Measurements from ENCODE around the gene ARID3B. TPM values are rescaled to one million over a fixed set of nuclear protein-coding genes. Genes with fewer than 3 reads are reported as not detected.

ARID3B gene
- total and polyA plus RNA-seq, 2 of the 13 experiments (the other 11 are each of a cell fraction or from before 2014, with no cell fraction given) = 5.3 to 12.8 TPM

GRCh38 chr15:74598126-74598842, 57.3 kb downstream of the ARID3B start (continued):
- TF ChIP-seq NR2F2 (IDR thresholded peaks at IDR 0.05; ENCODE audit: borderline replicate concordance, low read depth) (0 out of 2 replicates have a peak, but pooled peaks have one; percentile 50), NFIB (CRISPR knock-in tag; IDR thresholded peaks at IDR 0.05; ENCODE audit: borderline replicate concordance) (no peak), SP5 (CRISPR knock-in tag; IDR thresholded peaks at IDR 0.05; ENCODE audit: borderline replicate concordance, low read depth) (peak; percentile 57), SKI (IDR thresholded peaks at IDR 0.05; ENCODE audit: partially characterized antibody) (no peak), ZNF792 (CRISPR knock-in tag; IDR thresholded peaks at IDR 0.05) (peak; percentile 89), PTBP1 (IDR thresholded peaks at IDR 0.05; ENCODE audit: low read depth, low read length, poor library complexity, severe bottlenecking) (no peak), ARID2 (CRISPR knock-in tag; IDR thresholded peaks at IDR 0.05; ENCODE audit: borderline replicate concordance) (no peak), ZSCAN22 (CRISPR knock-in tag; IDR thresholded peaks at IDR 0.05) (no peak), ZSCAN20 (CRISPR knock-in tag; IDR thresholded peaks at IDR 0.05; ENCODE audit: borderline replicate concordance) (no peak), ZNF605 (CRISPR knock-in tag; IDR thresholded peaks at IDR 0.05) (peak; percentile 86), FLYWCH1 (CRISPR knock-in tag; IDR thresholded peaks at IDR 0.05) (no peak), ZNF253 (CRISPR knock-in tag; IDR thresholded peaks at IDR 0.05; ENCODE audit: borderline replicate concordance) (no peak), SUZ12 (IDR thresholded peaks at IDR 0.05; ENCODE audit: low read depth, low read length) (no peak), HDAC1 (CRISPR knock-in tag; IDR thresholded peaks at IDR 0.05) (peak; percentile 52; the same call in 1 of the 2 replicates), RARG (CRISPR knock-in tag; IDR thresholded peaks at IDR 0.05; ENCODE audit: low read depth) (no peak), CHD4 (IDR thresholded peaks at IDR 0.05; ENCODE audit: borderline replicate concordance, low read length) (no peak), ZNF3 (CRISPR knock-in tag; IDR thresholded peaks at IDR 0.05) (no peak)
- TF ChIP-seq, protein P1, sequence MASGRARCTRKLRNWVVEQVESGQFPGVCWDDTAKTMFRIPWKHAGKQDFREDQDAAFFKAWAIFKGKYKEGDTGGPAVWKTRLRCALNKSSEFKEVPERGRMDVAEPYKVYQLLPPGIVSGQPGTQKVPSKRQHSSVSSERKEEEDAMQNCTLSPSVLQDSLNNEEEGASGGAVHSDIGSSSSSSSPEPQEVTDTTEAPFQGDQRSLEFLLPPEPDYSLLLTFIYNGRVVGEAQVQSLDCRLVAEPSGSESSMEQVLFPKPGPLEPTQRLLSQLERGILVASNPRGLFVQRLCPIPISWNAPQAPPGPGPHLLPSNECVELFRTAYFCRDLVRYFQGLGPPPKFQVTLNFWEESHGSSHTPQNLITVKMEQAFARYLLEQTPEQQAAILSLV (CRISPR knock-in tag; IDR thresholded peaks at IDR 0.05; ENCODE audit: borderline replicate concordance) = peak; percentile 86; the same call in 1 of the 2 replicates
- TF ChIP-seq, protein P2, sequence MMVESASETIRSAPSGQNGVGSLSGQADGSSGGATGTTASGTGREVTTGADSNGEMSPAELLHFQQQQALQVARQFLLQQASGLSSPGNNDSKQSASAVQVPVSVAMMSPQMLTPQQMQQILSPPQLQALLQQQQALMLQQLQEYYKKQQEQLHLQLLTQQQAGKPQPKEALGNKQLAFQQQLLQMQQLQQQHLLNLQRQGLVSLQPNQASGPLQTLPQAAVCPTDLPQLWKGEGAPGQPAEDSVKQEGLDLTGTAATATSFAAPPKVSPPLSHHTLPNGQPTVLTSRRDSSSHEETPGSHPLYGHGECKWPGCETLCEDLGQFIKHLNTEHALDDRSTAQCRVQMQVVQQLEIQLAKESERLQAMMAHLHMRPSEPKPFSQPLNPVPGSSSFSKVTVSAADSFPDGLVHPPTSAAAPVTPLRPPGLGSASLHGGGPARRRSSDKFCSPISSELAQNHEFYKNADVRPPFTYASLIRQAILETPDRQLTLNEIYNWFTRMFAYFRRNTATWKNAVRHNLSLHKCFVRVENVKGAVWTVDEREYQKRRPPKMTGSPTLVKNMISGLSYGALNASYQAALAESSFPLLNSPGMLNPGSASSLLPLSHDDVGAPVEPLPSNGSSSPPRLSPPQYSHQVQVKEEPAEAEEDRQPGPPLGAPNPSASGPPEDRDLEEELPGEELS (CRISPR knock-in tag; IDR thresholded peaks at IDR 0.05) = peak; percentile 36; the same call in 1 of the 2 replicates
- TF ChIP-seq, protein P3, sequence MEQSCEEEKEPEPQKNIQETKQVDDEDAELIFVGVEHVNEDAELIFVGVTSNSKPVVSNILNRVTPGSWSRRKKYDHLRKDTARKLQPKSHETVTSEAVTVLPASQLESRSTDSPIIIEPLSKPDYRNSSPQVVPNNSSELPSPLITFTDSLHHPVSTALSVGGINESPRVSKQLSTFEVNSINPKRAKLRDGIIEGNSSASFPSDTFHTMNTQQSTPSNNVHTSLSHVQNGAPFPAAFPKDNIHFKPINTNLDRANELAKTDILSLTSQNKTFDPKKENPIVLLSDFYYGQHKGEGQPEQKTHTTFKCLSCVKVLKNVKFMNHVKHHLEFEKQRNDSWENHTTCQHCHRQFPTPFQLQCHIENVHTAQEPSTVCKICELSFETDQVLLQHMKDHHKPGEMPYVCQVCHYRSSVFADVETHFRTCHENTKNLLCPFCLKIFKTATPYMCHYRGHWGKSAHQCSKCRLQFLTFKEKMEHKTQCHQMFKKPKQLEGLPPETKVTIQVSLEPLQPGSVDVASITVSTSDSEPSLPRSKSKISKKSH (CRISPR knock-in tag; IDR thresholded peaks at IDR 0.05; ENCODE audit: borderline replicate concordance) = peak; percentile 67; the same call in 1 of the 2 replicates
- TF ChIP-seq, protein P4, sequence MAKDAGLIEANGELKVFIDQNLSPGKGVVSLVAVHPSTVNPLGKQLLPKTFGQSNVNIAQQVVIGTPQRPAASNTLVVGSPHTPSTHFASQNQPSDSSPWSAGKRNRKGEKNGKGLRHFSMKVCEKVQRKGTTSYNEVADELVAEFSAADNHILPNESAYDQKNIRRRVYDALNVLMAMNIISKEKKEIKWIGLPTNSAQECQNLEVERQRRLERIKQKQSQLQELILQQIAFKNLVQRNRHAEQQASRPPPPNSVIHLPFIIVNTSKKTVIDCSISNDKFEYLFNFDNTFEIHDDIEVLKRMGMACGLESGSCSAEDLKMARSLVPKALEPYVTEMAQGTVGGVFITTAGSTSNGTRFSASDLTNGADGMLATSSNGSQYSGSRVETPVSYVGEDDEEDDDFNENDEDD (CRISPR knock-in tag; IDR thresholded peaks at IDR 0.05; ENCODE audit: borderline replicate concordance) = peak; percentile 87

All from HepG2 (cell line).